GM10266 (cell line): Measurements from ENCODE around the gene SLC49A3.

Experiments
- DNase-seq: peaks from one replicate; pipeline ENCODE4 v3.0.0; 2012; ENCODE audit errors: extremely low spot score
- TF ChIP-seq, protein P1 (sequence below): IDR thresholded peaks from 2 replicates; pipeline ENCODE4 v1.5.1; 2012; ENCODE audit warnings: mild to moderate bottlenecking, low read depth; ENCODE audit not compliant: control insufficient read depth, insufficient read depth; ENCODE audit errors: missing control alignments

The SLC49A3 gene

GRCh38 chr4:665751-666435 lies 23.1 kb downstream of the SLC49A3 start:
- no peak for DNase-seq

GRCh38 chr4:665381-665750 lies 23.6 kb downstream of the SLC49A3 start:
- TF ChIP-seq, protein P1, sequence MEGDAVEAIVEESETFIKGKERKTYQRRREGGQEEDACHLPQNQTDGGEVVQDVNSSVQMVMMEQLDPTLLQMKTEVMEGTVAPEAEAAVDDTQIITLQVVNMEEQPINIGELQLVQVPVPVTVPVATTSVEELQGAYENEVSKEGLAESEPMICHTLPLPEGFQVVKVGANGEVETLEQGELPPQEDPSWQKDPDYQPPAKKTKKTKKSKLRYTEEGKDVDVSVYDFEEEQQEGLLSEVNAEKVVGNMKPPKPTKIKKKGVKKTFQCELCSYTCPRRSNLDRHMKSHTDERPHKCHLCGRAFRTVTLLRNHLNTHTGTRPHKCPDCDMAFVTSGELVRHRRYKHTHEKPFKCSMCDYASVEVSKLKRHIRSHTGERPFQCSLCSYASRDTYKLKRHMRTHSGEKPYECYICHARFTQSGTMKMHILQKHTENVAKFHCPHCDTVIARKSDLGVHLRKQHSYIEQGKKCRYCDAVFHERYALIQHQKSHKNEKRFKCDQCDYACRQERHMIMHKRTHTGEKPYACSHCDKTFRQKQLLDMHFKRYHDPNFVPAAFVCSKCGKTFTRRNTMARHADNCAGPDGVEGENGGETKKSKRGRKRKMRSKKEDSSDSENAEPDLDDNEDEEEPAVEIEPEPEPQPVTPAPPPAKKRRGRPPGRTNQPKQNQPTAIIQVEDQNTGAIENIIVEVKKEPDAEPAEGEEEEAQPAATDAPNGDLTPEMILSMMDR = no peak
- DNase-seq = no peak

More at GRCh38 chr4:665751-666435, 23.1 kb downstream of the SLC49A3 start:
- TF ChIP-seq, protein P1 = no peak

- no peak for DNase-seq
- TF ChIP-seq, protein P1 = no peak
Observed at GRCh38 chr4:664713-665231, 24.2 kb downstream of the SLC49A3 start.

DNA sequence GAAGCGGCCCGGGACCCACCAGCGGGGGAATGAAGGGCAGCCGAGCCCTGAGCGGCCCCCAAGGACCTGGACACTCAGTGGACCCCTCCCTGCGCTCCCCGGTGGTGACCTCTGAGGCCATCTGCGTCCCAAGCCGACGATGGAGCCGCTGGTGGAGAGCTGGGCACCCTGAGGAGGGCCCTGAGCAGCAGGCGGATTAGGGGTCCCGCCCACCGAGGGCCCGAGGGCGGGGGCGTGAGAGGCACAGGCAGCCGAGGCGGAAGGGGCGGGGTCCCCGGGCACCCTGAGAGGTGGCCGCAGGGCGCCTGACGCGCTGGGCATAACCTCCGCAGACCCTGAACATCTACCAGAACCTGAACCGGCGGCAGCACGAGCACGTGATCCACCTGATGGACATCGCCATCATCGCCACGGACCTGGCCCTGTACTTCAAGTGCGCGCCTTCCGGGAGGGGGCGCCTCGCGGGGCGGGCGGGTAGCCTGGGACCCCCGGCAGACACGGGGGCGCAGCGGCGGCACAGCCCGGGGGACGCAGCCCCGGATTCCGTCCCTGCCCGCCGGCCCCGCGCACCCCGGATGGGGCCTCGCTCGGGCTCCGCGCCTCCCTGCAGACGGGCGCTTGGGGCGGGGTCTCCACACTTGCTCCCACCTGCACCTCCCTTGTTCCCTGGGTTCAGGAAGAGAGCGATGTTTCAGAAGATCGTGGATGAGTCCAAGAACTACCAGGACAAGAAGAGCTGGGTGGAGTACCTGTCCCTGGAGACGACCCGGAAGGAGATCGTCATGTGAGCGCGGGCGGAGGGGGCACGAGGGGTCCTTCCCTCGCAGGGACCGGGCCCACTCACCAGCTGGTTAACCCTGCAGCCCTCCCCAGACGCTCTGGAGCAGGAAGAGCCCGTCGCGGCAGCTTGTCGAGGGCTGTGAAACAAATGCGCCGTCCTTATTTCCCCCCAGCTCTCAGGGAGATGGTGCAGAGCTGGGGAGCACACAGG lies 25.2 kb downstream of the SLC49A3 start:
- TF ChIP-seq, protein P1 = no peak
- DNase-seq = peak; percentile 89

DNA sequence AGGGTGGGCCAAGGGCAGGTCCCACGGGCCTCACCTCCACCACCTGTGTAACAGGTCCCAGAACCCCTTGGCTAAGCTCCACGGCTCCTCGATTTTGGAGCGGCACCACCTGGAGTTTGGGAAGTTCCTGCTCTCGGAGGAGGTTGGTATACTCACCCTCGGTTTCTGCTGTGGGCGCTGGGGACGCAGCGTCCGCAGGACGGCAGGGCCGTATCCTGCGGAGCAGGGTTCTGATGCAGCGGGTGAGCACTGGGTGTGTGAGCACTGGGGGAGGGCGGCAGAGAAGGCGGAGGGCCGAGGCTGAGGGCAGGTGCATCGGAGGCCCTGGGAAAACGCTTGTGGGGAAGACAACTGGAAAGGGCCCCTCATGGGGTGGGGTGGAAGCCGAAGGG lies 25.9 kb downstream of the SLC49A3 start:
- TF ChIP-seq, protein P1 = no peak
- no peak for DNase-seq

DNA sequence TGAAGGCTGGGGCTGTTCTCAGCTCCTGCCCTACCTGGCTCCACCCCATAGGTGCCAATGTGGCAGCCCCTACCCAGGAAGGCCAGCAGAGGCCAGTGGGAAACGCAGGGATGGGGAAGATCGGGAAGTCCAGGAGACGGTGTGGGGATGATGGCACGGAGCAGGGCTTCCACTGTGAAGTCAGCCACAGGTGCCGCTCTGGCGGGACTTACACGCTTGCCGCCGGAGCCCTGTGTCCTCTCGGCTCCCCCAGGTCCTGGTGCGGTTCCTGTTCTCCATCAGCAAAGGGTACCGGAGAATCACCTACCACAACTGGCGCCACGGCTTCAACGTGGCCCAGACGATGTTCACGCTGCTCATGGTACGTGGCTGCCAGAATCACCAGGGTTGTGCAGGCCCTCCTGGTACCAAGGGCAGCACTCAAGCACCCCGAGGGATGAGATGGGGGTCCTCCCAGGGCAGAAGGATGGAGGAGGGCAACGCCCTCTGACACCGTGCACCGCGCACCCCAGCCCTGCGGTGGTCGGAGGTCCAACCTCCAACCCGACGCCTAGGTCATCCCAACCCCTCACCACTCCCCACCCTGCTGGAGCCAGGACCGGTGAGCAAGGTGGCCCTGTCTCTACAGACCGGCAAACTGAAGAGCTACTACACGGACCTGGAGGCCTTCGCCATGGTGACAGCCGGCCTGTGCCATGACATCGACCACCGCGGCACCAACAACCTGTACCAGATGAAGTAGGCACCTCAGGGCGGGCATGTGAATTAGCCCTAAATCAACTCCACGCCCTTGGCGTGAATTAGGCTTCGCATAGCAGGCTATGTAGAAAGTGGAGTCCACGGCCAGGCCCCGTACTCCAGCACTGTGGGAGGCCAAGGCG lies 26.8 kb downstream of the SLC49A3 start:
- DNase-seq = no peak
- TF ChIP-seq, protein P1 = no peak
